Ishikawa (cell line): ENCODE measurements around the gene RNF144B.

ENCODE experiments used
- EP300 ChIP-seq: IDR thresholded peaks from 2 replicates; pipeline ENCODE4 v1.6.1; 2012; ENCODE audit warnings: borderline replicate concordance
- MAX ChIP-seq: IDR thresholded peaks from 2 replicates; pipeline ENCODE4 v1.6.1; 2012
- NFIC ChIP-seq: IDR thresholded peaks from 2 replicates; pipeline ENCODE4 v1.6.1; 2012
- RAD21 ChIP-seq: IDR thresholded peaks from 2 replicates; pipeline ENCODE4 v1.6.1; 2012; ENCODE audit warnings: low read depth

DNA sequence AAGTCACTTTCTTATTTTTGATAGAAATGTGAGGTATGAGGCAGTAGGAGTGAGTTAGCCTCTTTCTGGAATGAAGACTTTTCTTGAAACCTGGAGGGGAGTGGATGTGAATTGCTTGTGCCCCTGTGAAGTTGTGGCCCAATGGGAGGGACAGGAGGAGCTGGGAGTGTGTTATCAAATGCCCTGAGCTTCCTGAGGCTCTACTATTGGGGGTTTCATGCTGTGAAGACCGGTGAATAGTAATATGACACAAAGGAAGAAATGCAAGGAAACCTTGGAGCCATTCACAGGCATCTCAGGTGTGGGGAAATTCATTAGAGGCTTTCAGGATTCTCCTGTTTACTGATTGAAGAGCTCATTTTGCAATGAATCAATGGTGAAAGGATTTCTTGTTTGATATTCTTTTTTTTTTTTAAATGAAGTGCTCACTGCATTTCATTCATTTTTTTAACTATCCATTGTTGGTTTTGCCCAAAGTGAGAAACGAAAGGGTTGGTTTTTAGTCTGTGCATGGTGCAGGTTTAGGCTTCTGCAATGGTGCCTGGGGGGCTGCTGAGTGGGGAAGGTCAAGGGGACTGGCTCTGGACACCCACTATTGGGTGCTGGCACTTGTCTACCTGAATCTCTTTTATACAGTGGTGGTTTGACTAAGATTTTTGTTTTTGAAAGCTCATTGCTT is 8.2 kb downstream of the RNF144B start:
- TF ChIP-seq EP300 (no peak), NFIC (no peak), RAD21 (no peak), MAX (no peak)
